Sigmoid colon (tissue), 7 donors: ENCODE data around the gene RUNX1. TPM values are rescaled to one million over a fixed set of nuclear protein-coding genes. Genes with fewer than 3 reads are reported as not detected.

Source experiments
- DNase-seq: peaks from one replicate; pipeline ENCODE4 v3.0.0-alpha.2; 2019
- H3K27ac ChIP-seq, 4 donors: fragments of 200-600 bp; sonication (generic); one replicate each; pipeline ENCODE4 v1.5.1; 2016 to 2019; ENCODE audit warnings: mild to moderate bottlenecking in 1 of 4
- H3K27me3 ChIP-seq, 3 donors: fragments of 200-600 bp; sonication (generic); one replicate each; pipeline ENCODE4 v1.5.1; 2019; ENCODE audit warnings: mild to moderate bottlenecking in 1 of 3
- H3K36me3 ChIP-seq, 4 donors: fragments of 200-600 bp; sonication (generic); one replicate each; pipeline ENCODE4 v1.5.1; 2016 to 2019
- H3K4me1 ChIP-seq, 4 donors: fragments of 200-600 bp; sonication (generic); one replicate each; pipeline ENCODE4 v1.5.1; 2017 to 2019
- H3K4me3 ChIP-seq, 4 donors: fragments of 200-600 bp; sonication (generic); one replicate each; pipeline ENCODE4 v1.5.1; 2017 to 2019; ENCODE audit warnings: mild to moderate bottlenecking in 2 of 4, moderate library complexity in 1 of 4
- H3K9me3 ChIP-seq, 4 donors: fragments of 200-600 bp in 3 of 4; sonication (generic) in 3 of 4; one replicate each; pipeline versions ENCODE4 v1.5.1 to v1.6.1; 2013 to 2019
- CTCF ChIP-seq, 4 experiments: fragments of 450-650 bp in 3 of 4; fragments of 200-600 bp in 1 of 4; IDR thresholded peaks; one replicate each; pipeline ENCODE4 v1.5.1; 2016 to 2019; ENCODE audit warnings: antibody characterized with exemption in 4 of 4, mild to moderate bottlenecking in 3 of 4, moderate library complexity in 2 of 4
- EP300 ChIP-seq, 4 donors: sonication (generic); formaldehyde crosslinking; IDR thresholded peaks; one replicate each; pipeline ENCODE4 v1.6.1; 2017; ENCODE audit warnings: antibody characterized with exemption in 4 of 4
- POLR2A ChIP-seq, 2 donors: fragments of 450-650 bp; IDR thresholded peaks; one replicate each; pipeline ENCODE4 v1.6.1; 2016; ENCODE audit warnings: antibody characterized with exemption in 2 of 2, mild to moderate bottlenecking in 2 of 2, moderate library complexity in 2 of 2
- POLR2AphosphoS5 ChIP-seq, 4 donors: sonication (generic); formaldehyde crosslinking; IDR thresholded peaks; one replicate each; pipeline ENCODE4 v1.6.1; 2017; ENCODE audit warnings: antibody characterized with exemption in 4 of 4
- WGBS, 2 donors: extraction: QIAGEN DNeasy Blood & Tissue Kit; methylation state at CpG; one replicate each; pipeline ENCODE4 v1.1.7; 2013; 5-methylcytosine and 5-hydroxymethylcytosine counted together
- intact Hi-C: fragments of 100-400 bp; cut with DNase I; formaldehyde crosslinking; loops from one replicate; pipeline ENCODE4 v1.15.1; 2023
- polyA plus RNA-seq, 3 donors: library from polyadenylated mRNA; stranded (reverse); fragments of 200-250 nt; gene quantifications; one replicate each; pipeline ENCODE4 v1.2.3, GENCODE V29; 2013
- total RNA-seq, 4 donors: library from RNA; depleted of rRNA; stranded (reverse); fragments of >200 nt; gene quantifications; one replicate each; pipeline ENCODE4 v1.1.0, GENCODE V29; 2016
- donor health status: healthy with polysubstance abuse.
- donor health status: Bipolar disorder and iron deficiency.
- donor health status: healthy.

The RUNX1 gene
- total and polyA plus RNA-seq, 7 donors: 2.8 to 23.3 (median 7.5) TPM

GRCh38 chr21:34838956-34839820 lies 209.9 kb downstream of the RUNX1 start:
- no peak for DNase-seq
- no peaks in the 10 kb centered on the region for H3K9me3 ChIP-seq
- WGBS, 2 donors: 86 to 90% methylated on average over 14 of the region's 14 CpGs
- no peaks in the 10 kb centered on the region for H3K4me1 ChIP-seq
- no peak overlapping the region for H3K4me3 ChIP-seq
- intact Hi-C loops: no loop called here
- no peaks in the 10 kb centered on the region for H3K36me3 ChIP-seq
- no peaks in the 10 kb centered on the region for H3K27me3 ChIP-seq
- no peak overlapping the region for H3K27ac ChIP-seq
- TF ChIP-seq CTCF (IDR thresholded peaks at IDR 0.05): no peak
- TF ChIP-seq POLR2AphosphoS5 (IDR thresholded peaks at IDR 0.05): no peak
- no peak for TF ChIP-seq EP300 (IDR thresholded peaks at IDR 0.05)
- TF ChIP-seq POLR2A (IDR thresholded peaks at IDR 0.05): no peak

- WGBS, 2 donors: 69 to 76% methylated on average over 4 of the region's 4 CpGs
- H3K27me3 ChIP-seq: no peaks in the 10 kb centered on the region
- no peaks in the 10 kb centered on the region for H3K4me1 ChIP-seq
- H3K36me3 ChIP-seq: peaks cover 0 to 11% (median 5%) of the 10 kb centered on the region in 4 donors
- intact Hi-C loops: no loop called here
- H3K9me3 ChIP-seq: no peaks in the 10 kb centered on the region
- H3K27ac ChIP-seq: no peak overlapping the region
- DNase-seq: no peak
- TF ChIP-seq EP300 (IDR thresholded peaks at IDR 0.05) (no peak), POLR2A (IDR thresholded peaks at IDR 0.05) (no peak), CTCF (IDR thresholded peaks at IDR 0.05) (no peak), POLR2AphosphoS5 (IDR thresholded peaks at IDR 0.05) (no peak)
- H3K4me3 ChIP-seq: no peak overlapping the region
Observed at GRCh38 chr21:34836933-34837505, 212.1 kb downstream of the RUNX1 start.

- DNase-seq: peak; percentile 90
- peak overlapping the region in 2 of 4 donors; percentile 3 to 52 for H3K27ac ChIP-seq
- no peaks in the 10 kb centered on the region for H3K4me1 ChIP-seq
- H3K27me3 ChIP-seq: no peaks in the 10 kb centered on the region
- H3K4me3 ChIP-seq: no peak overlapping the region
- peak in 2 of 4 donors; percentile 3 to 54 for TF ChIP-seq POLR2AphosphoS5 (IDR thresholded peaks at IDR 0.05)
- TF ChIP-seq CTCF (IDR thresholded peaks at IDR 0.05): no peak
- H3K9me3 ChIP-seq: no peaks in the 10 kb centered on the region
- intact Hi-C loops: no loop called here
- peaks cover 0 to 11% (median 5%) of the 10 kb centered on the region in 4 donors for H3K36me3 ChIP-seq
- WGBS, 2 donors: 84 to 85% methylated on average over 13 of the region's 13 CpGs
Observed at GRCh38 chr21:34836103-34836932, 212.8 kb downstream of the RUNX1 start.

- no peaks in the 10 kb centered on the region for H3K9me3 ChIP-seq
- intact Hi-C loops: no loop called here
- WGBS, 2 donors: 74 to 85% methylated on average over 6 of the region's 6 CpGs
- H3K27me3 ChIP-seq: no peaks in the 10 kb centered on the region
- TF ChIP-seq EP300 (IDR thresholded peaks at IDR 0.05) (no peak), POLR2AphosphoS5 (IDR thresholded peaks at IDR 0.05) (peak in 2 of 4 donors; percentile 24 to 51), POLR2A (IDR thresholded peaks at IDR 0.05) (no peak), CTCF (IDR thresholded peaks at IDR 0.05) (no peak)
- H3K36me3 ChIP-seq: peaks cover 0 to 11% (median 5%) of the 10 kb centered on the region in 4 donors
- peak; percentile 82 for DNase-seq
- peak overlapping the region in 1 of 4 donors; percentile 52 for H3K27ac ChIP-seq
- H3K4me1 ChIP-seq: no peaks in the 10 kb centered on the region
- H3K4me3 ChIP-seq: no peak overlapping the region
Observed at GRCh38 chr21:34835526-34835925, 213.6 kb downstream of the RUNX1 start.
